Erythroblast (primary cell): ENCODE data around the gene IFT122.

Experiments
- GATA1 ChIP-seq: IDR thresholded peaks from 2 replicates; pipeline ENCODE4 v1.6.1; 2011; ENCODE audit warnings: low read depth, mild to moderate bottlenecking, control low read depth, low read length, moderate library complexity
- POLR2A ChIP-seq: IDR thresholded peaks from 2 replicates; pipeline ENCODE4 v1.6.1; 2011; ENCODE audit warnings: mild to moderate bottlenecking, low read length

- TF ChIP-seq POLR2A (no peak), GATA1 (no peak)
Measured at GRCh38 chr3:129531699-129532098, 91.7 kb downstream of the IFT122 start.
